Astrocyte (in vitro differentiated cells and primary cell): Measurements from ENCODE around the gene NLGN1. TPM values are rescaled to one million over a fixed set of nuclear protein-coding genes. Genes with fewer than 3 reads are reported as not detected.

Experiments
- DNase-seq: peaks from one replicate; pipeline ENCODE4 v3.0.0-alpha.2; 2010; ENCODE audit warnings: low read depth
- FAIRE-seq: peaks from 2 replicates; lab custom pipeline; 2011; peaks lifted over from hg19 to GRCh38; lab: Jason Lieb, UNC
- H2AFZ ChIP-seq: 2 replicates; pipeline ENCODE4 v1.6.0; 2012; ENCODE audit warnings: low read depth, low read length, inconsistent platforms
- H3K27ac ChIP-seq: 2 replicates; pipeline ENCODE4 v1.5.1; 2011; ENCODE audit warnings: low read depth, low read length, inconsistent platforms
- H3K27me3 ChIP-seq: 2 replicates; pipeline ENCODE4 v1.6.0; 2011; ENCODE audit warnings: low read length, inconsistent platforms; ENCODE audit not compliant: insufficient read depth
- H3K36me3 ChIP-seq: 2 replicates; pipeline ENCODE4 v1.5.1; 2011; ENCODE audit warnings: low read length, inconsistent platforms; ENCODE audit not compliant: insufficient read depth
- H3K4me1 ChIP-seq: 2 replicates; pipeline ENCODE4 v1.5.1; 2011; ENCODE audit warnings: low read length, inconsistent platforms; ENCODE audit not compliant: insufficient read depth
- H3K4me2 ChIP-seq: 2 replicates; pipeline ENCODE4 v1.6.0; 2012; ENCODE audit warnings: low read length, inconsistent platforms
- H3K4me3 ChIP-seq: 2 replicates; pipeline ENCODE4 v1.5.1; 2011; ENCODE audit warnings: low read depth, mild to moderate bottlenecking, low read length, inconsistent platforms; ENCODE audit not compliant: insufficient read depth
- H3K79me2 ChIP-seq: 2 replicates; pipeline ENCODE4 v1.6.0; 2012; ENCODE audit warnings: mild to moderate bottlenecking, low read length, inconsistent platforms; ENCODE audit not compliant: insufficient read depth
- H3K9ac ChIP-seq: 2 replicates; pipeline ENCODE4 v1.6.0; 2012; ENCODE audit warnings: mild to moderate bottlenecking, low read length, inconsistent platforms
- H3K9me3 ChIP-seq: 2 replicates; pipeline ENCODE4 v1.5.1; 2012; ENCODE audit warnings: low read depth, mild to moderate bottlenecking, low read length, inconsistent platforms; ENCODE audit not compliant: insufficient read depth
- H4K20me1 ChIP-seq: 2 replicates; pipeline ENCODE4 v1.6.0; 2012; ENCODE audit warnings: low read length, inconsistent platforms; ENCODE audit not compliant: insufficient read depth
- H3K27ac Mint-ChIP-seq: one replicate; pipeline ENCODE4 v1.8.0; 2021; ENCODE audit warnings: mild to moderate bottlenecking, mixed read lengths; ENCODE audit not compliant: unreplicated experiment
- H3K27me3 Mint-ChIP-seq: one replicate; pipeline ENCODE4 v1.8.0; 2021; ENCODE audit warnings: low read depth, mixed read lengths; ENCODE audit not compliant: unreplicated experiment
- H3K36me3 Mint-ChIP-seq: one replicate; pipeline ENCODE4 v1.8.0; 2021; ENCODE audit warnings: low read depth, mixed read lengths; ENCODE audit not compliant: unreplicated experiment
- H3K4me1 Mint-ChIP-seq: one replicate; pipeline ENCODE4 v1.8.0; 2021; ENCODE audit warnings: low read depth, mixed read lengths; ENCODE audit not compliant: unreplicated experiment
- H3K4me3 Mint-ChIP-seq: one replicate; pipeline ENCODE4 v1.8.0; 2021; ENCODE audit warnings: mild to moderate bottlenecking, moderate library complexity, mixed read lengths; ENCODE audit not compliant: unreplicated experiment
- H3K9me3 Mint-ChIP-seq: one replicate; pipeline ENCODE4 v1.8.0; 2021; ENCODE audit warnings: mild to moderate bottlenecking, mixed read lengths; ENCODE audit not compliant: unreplicated experiment
- EZH2 ChIP-seq: IDR thresholded peaks from 2 replicates; pipeline ENCODE4 v1.6.1; 2012; ENCODE audit warnings: mild to moderate bottlenecking, low read length, inconsistent platforms; ENCODE audit not compliant: insufficient read depth
- total RNA-seq: library from RNA; stranded (reverse); gene quantifications from 2 replicates; pipeline ENCODE4 v1.2.1, GENCODE V29; 2021
- TF ChIP-seq, protein P1 (sequence below): IDR thresholded peaks from 2 replicates; pipeline ENCODE4 v1.5.1; 2011; ENCODE audit warnings: low read depth, mild to moderate bottlenecking, inconsistent platforms, low read length, moderate library complexity; ENCODE audit not compliant: insufficient read depth

NLGN1 gene
- total RNA-seq, 1 donor from 2014 or later = 1.2 TPM

DNA sequence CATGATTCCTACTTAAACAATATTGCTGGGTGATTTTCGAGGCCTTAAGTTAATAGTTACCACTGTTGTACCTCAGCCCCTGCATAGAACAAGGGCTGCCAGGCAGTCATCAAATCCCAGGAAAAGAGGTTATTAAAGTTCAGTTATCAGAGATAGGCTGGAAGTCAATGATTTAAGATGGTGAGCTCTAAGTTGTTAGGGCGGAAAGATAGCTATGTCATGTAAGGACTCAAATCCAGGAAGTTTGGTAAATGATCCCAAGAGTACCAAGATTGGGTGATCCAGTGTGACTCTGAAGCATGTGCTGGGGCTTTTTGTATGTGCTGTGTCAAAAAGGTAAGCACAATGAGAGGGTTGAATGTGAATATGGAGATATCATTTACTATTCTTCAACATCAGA lies 287.9 kb downstream of the NLGN1 start:
- Histone ChIP-seq H3K27me3 (no peaks in the 10 kb centered on the region), H3K36me3 (no peaks in the 10 kb centered on the region), H3K27ac (no peak overlapping the region), H2AFZ (no peak overlapping the region), H3K4me2 (no peak overlapping the region), H3K4me1 (no peaks in the 10 kb centered on the region), H3K9me3 (no peaks in the 10 kb centered on the region), H3K9ac (no peak overlapping the region), H4K20me1 (no peaks in the 10 kb centered on the region), H3K79me2 (no peaks in the 10 kb centered on the region), H3K4me3 (no peak overlapping the region)
- H3K36me3 Mint-ChIP-seq = no peaks in the 10 kb centered on the region
- H3K9me3 Mint-ChIP-seq = no peaks in the 10 kb centered on the region
- FAIRE-seq (no peak), DNase-seq (no peak)
- TF ChIP-seq, protein P1, sequence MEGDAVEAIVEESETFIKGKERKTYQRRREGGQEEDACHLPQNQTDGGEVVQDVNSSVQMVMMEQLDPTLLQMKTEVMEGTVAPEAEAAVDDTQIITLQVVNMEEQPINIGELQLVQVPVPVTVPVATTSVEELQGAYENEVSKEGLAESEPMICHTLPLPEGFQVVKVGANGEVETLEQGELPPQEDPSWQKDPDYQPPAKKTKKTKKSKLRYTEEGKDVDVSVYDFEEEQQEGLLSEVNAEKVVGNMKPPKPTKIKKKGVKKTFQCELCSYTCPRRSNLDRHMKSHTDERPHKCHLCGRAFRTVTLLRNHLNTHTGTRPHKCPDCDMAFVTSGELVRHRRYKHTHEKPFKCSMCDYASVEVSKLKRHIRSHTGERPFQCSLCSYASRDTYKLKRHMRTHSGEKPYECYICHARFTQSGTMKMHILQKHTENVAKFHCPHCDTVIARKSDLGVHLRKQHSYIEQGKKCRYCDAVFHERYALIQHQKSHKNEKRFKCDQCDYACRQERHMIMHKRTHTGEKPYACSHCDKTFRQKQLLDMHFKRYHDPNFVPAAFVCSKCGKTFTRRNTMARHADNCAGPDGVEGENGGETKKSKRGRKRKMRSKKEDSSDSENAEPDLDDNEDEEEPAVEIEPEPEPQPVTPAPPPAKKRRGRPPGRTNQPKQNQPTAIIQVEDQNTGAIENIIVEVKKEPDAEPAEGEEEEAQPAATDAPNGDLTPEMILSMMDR = no peak
- no peak for TF ChIP-seq EZH2
- H3K27ac Mint-ChIP-seq = no peak overlapping the region
- H3K4me1 Mint-ChIP-seq = no peaks in the 10 kb centered on the region
- no peak overlapping the region for H3K4me3 Mint-ChIP-seq
- H3K27me3 Mint-ChIP-seq = no peaks in the 10 kb centered on the region

DNA sequence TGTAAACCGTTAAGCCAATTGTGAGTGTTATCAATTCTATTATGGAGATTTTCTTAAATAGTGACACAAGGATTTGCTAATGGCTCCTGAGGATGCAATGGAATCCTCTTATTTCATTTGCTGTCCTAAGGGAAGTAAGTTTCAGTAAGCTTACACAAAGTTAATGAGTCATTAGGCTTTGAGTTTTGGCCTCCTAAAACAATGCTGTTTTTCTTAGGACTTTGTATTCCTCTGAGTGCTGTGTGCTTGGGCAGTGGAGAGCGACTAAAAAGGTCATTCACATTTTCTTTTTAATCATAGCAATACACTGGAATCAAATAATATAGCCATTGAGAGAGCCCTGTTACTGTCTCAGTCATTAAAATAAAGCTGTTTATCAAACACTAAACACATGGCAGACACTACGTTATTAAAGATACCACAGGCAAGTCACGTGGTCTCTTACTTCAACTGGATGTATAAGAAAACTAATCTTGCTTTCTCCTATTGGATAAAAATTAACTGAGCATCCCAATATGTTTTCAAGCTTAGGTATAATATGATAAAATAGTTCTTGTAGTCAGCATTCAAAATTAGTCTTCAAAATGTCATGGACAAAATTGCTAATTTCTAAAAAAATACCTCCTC lies 290.8 kb downstream of the NLGN1 start:
- Histone ChIP-seq H2AFZ (no peak overlapping the region), H3K4me2 (no peak overlapping the region), H3K4me1 (no peaks in the 10 kb centered on the region), H3K36me3 (no peaks in the 10 kb centered on the region), H3K27ac (no peak overlapping the region), H3K27me3 (no peaks in the 10 kb centered on the region), H3K9ac (no peak overlapping the region), H3K9me3 (no peaks in the 10 kb centered on the region), H3K4me3 (no peak overlapping the region), H3K79me2 (no peaks in the 10 kb centered on the region), H4K20me1 (no peaks in the 10 kb centered on the region)
- TF ChIP-seq, protein P1 = no peak
- H3K27me3 Mint-ChIP-seq = no peaks in the 10 kb centered on the region
- H3K4me3 Mint-ChIP-seq = no peak overlapping the region
- peak; percentile 16 for DNase-seq
- H3K9me3 Mint-ChIP-seq = no peaks in the 10 kb centered on the region
- no peak for FAIRE-seq
- no peak overlapping the region for H3K27ac Mint-ChIP-seq
- no peaks in the 10 kb centered on the region for H3K36me3 Mint-ChIP-seq
- no peaks in the 10 kb centered on the region for H3K4me1 Mint-ChIP-seq

DNA sequence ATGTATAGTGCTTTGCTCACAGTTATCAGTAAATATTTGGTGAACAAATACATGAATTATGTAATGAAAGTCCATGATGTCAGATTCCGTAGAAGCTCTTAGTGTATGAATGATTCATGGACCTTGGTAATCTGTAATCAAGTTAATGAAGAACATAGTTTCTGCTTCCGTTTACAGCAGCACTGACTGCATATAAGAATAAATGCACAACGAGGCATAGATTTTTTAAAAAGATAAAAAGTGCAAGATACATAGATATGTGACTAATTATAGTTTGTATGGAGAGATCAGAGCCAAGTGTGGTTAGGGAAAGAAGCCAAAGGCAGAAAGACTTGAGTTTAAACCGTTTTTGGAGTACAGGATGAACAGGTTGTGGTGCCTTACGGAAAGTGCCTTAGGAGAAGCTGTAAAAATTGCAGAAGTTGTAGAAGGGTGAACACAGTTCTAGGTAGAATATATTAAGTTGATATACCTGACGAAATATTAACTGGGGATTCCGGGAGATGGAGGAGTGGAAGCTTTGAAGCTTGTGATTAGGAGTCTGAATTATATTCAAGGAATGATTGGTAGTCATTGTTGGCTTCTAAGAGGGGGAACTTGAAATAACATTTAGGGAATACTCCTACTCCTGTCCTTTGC lies 293.1 kb downstream of the NLGN1 start:
- no peaks in the 10 kb centered on the region for H3K27me3 ChIP-seq
- no peak overlapping the region for H2AFZ ChIP-seq
- no peaks in the 10 kb centered on the region for H3K9me3 Mint-ChIP-seq
- no peak overlapping the region for H3K4me3 ChIP-seq
- H3K36me3 ChIP-seq = no peaks in the 10 kb centered on the region
- no peak overlapping the region for H3K9ac ChIP-seq
- no peaks in the 10 kb centered on the region for H3K36me3 Mint-ChIP-seq
- DNase-seq = peak; percentile 75
- no peaks in the 10 kb centered on the region for H3K27me3 Mint-ChIP-seq
- H3K27ac Mint-ChIP-seq = no peak overlapping the region
- no peak overlapping the region for H3K4me3 Mint-ChIP-seq
- no peak overlapping the region for H3K27ac ChIP-seq
- H4K20me1 ChIP-seq = no peaks in the 10 kb centered on the region
- H3K4me2 ChIP-seq = no peak overlapping the region
- no peaks in the 10 kb centered on the region for H3K9me3 ChIP-seq
- no peak for TF ChIP-seq EZH2
- TF ChIP-seq, protein P1 = no peak
- H3K4me1 Mint-ChIP-seq = no peaks in the 10 kb centered on the region
- no peaks in the 10 kb centered on the region for H3K4me1 ChIP-seq
- H3K79me2 ChIP-seq = no peaks in the 10 kb centered on the region
- no peak for FAIRE-seq
